ENCODE results near the gene NEGR1.

GRCh38 chr1:71770121-71770520 is 512.2 kb downstream of the NEGR1 start:
- TF ChIP-seq CTCF (conservative IDR thresholded peaks at IDR 0.05; ENCODE audit: low read length) = no peak
- no peak for TF ChIP-seq EZH2phosphoT487 (IDR thresholded peaks at IDR 0.05; ENCODE audit: borderline replicate concordance, low read depth, low read length)

Measured in OCI-LY7 (cell line).